GM12891 (cell line): ENCODE data around the gene ZNF582.

Experiments
- POLR2AphosphoS5 ChIP-seq: IDR thresholded peaks from 2 replicates; pipeline ENCODE4 v1.6.1; 2011; ENCODE audit warnings: low read depth, low read length, control low read depth
- POU2F2 ChIP-seq: IDR thresholded peaks from 2 replicates; pipeline ENCODE4 v1.6.1; 2011; ENCODE audit warnings: low read depth, mild to moderate bottlenecking, control low read depth, low read length, moderate library complexity

DNA sequence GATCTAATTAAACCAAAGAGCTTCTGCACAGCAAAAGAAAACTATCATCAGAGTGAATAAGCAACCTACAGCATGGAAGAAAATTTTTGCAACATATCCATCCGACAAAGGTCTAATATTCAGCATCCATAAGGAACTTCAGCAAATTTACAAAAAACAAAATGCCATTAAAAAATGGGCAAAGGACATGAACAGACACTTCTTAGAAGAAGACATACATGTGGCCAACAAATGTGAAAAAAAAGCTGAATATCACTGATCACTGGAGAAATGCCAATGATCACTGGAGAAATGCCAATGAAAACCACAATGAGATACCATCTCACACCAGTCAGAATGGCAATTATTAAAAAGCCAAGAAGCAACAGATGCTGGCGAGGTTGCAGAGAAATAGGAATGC lies 32.5 kb downstream of the ZNF582 start:
- TF ChIP-seq POU2F2 (no peak), POLR2AphosphoS5 (no peak)
